ENCODE measurements around the gene PAPSS2. TPM values are rescaled to one million over a fixed set of nuclear protein-coding genes. Genes with fewer than 3 reads are reported as not detected.
"Not testable (repeated sequence)": the region's sequence is repeated elsewhere in the genome, so short reads cannot be mapped to it uniquely, and the experiment has no call there.

PAPSS2 gene
- 209 and 218 TPM in 2 replicates for total RNA-seq (2014; rRNA removed; shearing (Covaris generic))
- 105 and 143 TPM in 2 replicates for polyA plus RNA-seq (2014; cell fraction: nucleus; rRNA removed)

DNA sequence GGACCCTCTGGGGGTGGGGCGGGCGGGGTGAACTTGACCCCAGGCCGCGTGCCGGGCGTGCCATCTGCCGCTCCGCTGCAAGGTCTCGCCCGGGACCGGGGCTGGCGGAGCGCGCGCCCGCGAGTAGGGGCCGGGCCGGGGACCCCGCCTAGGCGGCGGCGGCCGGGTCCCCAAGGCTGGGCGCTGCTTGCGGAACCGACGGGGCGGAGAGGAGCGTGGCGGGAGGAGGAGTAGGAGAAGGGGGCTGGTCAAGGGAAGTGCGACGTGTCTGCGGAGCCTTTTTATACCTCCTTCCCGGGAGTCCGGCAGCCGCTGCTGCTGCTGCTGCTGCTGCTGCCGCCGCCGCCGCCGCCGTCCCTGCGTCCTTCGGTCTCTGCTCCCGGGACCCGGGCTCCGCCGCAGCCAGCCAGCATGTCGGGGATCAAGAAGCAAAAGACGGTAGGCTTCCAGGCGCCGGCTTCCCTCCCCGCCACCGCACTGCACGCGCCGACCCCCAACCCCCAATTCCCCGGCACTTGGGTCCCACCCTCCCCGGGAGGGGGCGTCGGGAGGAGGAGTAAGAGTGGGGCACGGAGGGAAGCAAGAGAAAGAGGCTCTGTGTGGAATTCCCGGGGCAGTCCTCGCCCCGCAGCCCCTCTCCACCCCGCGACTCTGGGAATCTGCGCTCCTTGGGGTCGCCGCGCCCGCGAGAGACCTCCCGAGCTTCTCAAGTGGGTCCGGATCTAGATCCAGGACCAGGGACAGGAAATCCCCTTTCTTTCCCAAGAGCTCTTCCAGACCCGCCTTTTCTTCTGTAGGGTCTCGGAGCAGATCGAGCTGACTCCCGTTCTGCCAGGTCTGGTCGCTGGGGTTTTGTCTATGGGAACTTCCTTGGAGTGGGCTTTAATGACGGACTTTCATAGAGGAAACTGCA lies at the start of gene PAPSS2:
Gene PAPSS2 (plus strand): TSS at position 308 of the 913 bp plus-strand sequence. CDS start 104 bp downstream, at position 412.
- peak; percentile 64 for DNase-seq (ENCODE audit: extremely low read depth, low read depth)

DNA sequence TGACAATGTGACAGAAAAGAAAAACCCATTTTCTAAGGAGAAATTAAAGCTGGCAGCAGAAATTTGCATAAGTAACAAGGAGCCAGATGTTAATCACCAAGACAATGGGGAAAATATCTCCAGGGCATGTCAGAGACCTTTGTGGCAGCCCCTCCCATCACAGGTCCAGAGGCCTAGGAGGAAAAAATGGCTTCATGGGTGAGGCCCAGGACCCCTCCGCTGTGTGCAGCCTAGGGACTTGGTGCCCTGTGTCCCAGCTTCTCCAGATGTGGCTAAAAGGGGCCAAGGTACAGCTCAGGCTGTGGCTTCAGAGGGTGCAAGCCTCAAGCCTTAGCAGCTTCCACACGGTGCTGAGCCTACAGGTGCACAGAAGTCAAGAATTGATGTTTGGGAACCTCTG lies 48.3 kb upstream of the PAPSS2 start:
- not testable (repeated sequence) for DNase-seq (ENCODE audit: extremely low read depth, low read depth)

DNA sequence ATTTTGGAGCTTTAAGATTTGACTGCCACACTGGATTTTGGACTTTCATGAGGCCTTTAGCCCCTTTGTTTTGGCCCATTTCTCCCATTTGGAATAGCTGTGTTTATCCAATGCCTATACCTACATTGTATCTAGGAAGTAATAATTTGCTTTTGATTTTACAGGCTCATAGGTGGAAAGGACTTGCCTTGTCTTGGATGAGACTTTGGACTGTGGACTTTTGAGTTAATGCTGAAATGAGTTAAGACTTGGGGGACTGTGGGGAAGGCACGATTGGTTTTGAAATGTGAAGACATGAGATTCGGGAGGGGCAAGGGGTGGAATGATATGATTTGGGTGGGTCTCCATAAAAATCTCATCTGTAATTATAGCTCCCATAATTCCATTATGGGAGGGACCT lies 47.6 kb upstream of the PAPSS2 start:
- no peak for DNase-seq (ENCODE audit: extremely low read depth, low read depth)

DNA sequence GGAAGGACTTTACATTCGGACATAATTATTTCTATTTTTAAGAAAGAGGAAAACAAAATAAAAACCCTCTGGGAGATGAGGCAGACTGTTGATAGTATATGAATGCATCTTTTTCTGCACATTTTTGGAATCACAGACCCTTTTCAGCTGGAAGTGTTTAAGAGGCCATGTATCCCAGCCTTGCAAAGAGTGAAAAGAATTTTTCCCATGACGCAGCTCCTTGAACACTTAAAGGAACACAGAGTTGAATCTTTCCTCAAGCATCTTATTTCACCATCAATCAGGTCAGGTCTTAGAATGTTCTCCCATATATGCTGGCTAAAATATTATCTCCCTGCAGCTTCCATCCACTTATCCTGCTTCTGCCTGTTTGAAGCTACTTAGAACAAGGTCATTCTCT lies 45.9 kb upstream of the PAPSS2 start:
- no peak for DNase-seq (ENCODE audit: extremely low read depth, low read depth)

DNA sequence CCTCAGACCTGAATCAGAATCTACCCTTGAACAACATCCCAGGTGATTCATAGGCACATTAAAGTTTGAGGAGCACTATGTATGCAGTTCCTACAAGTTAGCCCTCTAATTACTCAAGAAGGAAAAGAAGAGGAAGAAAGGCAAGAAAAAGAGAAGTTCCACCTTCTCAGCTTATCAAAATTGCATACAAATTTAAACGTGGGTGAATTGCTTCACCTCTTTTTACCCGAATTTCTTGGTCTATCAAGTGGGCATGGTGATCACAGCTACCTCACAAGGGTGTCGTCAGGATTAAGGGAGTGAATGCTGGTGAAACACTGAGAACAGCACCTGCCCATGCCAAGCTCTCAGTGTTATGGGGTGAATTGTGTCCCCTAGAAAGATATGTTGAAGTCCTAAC lies 43.8 kb upstream of the PAPSS2 start:
- DNase-seq (ENCODE audit: extremely low read depth, low read depth), result no peak

DNA sequence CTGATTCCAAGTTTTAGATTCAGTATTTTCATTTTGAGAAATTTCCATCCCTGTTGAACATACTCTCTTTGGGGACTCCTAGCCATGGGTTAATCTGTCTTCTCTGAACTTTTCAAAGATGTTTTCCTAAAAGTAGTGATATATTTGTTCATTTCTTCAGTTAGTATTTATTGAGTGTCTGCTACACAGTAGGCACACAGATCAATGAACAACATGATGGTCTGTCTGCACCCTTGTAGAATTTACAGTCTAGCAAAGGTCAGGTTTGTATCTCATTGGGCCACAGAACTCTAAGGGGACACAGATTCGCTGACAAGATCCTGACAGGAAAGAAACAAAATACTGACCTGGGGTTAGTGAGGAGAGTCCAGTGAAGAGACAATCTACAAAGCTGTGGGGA lies 42.2 kb upstream of the PAPSS2 start:
- DNase-seq (ENCODE audit: extremely low read depth, low read depth), result no peak

DNA sequence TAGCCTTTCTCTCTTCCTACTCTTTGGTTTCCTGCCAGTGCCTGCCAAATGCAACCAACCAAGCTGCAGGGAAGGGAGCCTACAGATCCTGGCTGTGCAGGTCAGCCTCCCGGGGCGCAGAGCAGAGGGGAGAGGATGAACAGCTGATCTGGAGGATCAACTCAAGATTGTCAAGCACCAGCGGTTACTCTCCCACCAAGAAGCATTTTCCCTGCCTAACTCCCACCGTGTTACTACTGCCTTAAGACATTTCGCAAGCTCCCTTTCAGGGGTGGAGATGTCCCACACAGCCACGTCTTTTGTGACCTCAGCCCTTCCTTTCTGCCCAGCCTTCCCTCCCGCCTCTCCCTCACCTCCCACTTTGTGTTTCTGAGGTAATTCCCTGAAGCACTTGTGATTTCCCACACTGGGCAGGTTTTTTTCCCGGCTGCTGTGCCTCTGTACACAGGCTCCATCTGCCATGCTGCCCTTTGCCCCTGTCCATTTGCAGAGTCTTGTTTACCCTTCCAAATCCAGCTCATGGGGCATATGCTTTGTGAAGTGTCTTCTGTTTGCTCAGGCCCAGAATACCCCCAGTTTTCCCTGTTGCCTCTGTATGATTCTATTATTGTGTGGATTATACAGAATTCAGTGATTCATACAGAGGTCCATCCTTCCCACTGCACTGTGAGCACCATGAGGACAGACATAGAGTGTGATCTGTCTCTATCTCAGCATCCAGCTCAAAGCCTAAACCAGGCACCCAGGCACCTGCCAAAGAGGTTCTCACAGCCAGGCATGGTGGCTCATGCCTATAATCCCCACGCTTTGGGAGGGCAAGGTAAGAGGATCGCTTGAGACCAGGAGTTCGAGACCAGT lies 40.9 kb upstream of the PAPSS2 start:
- no peak for DNase-seq (ENCODE audit: extremely low read depth, low read depth)

DNA sequence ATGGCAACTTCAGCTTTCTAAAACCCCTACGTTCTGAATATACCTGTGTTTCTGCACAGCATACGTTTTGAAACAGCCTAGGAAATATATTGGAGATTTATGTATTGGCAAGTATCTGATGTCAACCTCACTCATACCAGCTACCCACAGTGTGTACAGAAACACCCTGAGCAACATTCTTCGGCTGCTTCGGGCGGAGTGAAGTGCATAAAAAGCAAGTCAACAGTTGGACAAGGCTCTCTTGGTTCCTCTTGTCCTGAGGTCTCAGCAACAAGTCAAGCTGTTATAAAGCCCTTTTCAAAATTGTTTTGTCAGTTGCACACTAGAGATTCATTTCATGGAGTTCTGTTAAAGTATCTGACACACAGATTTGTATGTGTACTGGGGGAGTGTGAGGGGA lies 40.0 kb upstream of the PAPSS2 start:
- no peak for DNase-seq (ENCODE audit: extremely low read depth, low read depth)

DNA sequence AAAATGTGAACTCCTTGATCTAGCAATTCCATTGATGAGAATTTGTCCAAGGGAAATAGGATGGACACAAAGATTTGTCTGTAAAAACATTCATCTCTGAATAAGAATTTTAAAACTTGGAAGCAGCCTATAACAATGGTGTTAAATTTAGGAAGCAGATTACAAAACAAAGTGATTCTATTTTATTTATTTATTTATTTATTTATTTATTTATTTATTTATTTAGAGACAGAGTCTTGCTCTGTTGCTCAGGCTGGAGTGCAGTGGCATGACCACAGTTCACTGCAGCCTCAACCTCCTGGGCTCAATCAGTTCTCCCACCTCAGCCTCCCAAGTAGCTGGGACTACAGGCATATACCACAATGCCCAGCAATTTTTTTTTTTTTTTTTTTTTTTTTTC lies 38.2 kb upstream of the PAPSS2 start:
- DNase-seq (ENCODE audit: extremely low read depth, low read depth), result not testable (repeated sequence)

DNA sequence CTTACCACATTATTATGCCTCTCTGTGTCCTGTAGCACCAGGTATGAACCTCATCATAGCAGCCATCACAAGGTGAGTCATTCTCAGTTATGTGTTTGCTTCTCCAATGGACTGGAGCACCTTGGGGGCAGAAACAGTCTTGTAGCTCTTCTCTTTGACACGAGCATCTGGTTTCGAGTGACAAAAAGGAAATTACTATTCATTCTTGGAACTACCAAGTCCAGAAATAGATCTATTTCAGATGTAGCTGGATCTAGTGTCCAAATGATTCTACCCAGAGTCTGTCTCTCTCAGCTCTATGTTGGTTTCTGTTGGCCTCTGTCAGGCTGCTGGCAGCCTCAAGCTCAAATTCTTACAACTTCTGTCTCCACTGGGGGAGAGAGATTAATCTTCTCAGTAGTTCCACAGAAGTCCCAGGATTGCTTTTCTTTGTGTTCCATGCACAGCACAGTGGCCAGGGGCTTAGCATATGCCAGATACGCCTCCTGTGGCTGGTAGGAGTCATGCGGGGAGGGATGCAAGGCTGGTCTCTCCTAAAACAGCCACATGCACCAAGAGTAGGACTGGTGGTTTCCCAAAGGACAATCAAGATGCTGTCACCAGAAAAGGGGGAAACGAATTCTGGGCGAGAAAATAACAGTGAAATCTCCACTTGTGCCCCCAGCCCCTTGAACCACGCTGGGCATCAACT lies 37.2 kb upstream of the PAPSS2 start:
- no peak for DNase-seq (ENCODE audit: extremely low read depth, low read depth)

DNA sequence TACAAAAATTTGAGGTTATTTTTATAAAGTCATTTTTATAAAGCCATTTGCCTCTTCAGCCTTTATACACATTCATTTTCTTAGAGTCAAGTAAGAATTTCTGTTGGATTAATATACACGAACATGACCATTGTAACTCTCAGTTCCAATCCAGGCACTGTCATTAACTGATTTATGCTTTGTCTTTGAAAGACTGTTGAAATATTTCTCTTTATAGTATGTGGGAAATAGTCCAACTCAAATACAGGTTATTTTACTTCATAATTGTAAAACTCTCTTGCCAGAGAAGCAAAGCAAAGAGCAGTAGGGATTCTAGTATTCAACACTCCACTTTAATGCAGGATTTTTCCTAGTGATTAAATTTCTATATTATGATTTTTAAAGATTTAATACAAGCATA lies 36.5 kb upstream of the PAPSS2 start:
- DNase-seq (ENCODE audit: extremely low read depth, low read depth), result no peak

DNA sequence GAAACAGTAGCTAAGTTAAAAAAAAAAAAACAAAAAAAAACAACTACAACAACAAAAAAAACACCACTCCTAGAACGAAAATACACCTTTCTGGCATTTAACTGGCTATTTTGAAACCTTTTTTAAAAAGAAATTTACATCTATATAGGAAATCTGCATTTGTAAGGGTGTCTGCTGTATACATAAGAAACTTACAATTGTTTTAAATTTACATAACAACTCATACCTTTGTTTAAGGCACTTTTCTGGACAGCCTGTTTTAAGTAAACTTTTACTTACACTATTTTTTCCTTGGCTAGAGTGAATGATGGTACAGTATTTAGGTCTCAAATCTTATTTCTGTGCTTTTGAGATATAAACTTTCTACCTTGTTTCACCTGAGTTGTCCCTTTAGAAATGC lies 34.0 kb upstream of the PAPSS2 start:
- no peak for DNase-seq (ENCODE audit: extremely low read depth, low read depth)

DNA sequence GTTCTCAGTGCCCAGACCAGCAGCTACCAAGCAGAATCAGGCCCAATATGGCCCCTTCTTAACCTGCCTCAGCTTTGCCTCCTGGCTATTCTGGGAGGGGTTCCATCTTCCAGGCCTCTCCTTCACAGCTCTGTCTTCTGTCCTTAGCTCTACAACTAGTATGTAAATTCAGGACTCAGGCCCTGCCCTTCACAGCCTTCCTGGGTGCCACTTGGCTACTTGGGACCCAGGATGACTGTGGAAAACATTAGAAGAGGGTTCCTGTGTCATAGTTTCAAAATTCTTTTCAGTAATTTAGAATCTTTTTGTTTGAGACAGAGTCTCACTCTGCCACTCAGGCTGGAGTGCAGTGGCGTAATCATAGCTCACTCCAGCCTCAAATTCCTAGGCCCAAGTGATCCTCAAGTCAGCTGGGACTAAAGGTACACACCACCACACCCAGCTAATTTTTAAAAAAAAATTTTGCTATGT lies 33.2 kb upstream of the PAPSS2 start:
- DNase-seq (ENCODE audit: extremely low read depth, low read depth), result no peak

DNA sequence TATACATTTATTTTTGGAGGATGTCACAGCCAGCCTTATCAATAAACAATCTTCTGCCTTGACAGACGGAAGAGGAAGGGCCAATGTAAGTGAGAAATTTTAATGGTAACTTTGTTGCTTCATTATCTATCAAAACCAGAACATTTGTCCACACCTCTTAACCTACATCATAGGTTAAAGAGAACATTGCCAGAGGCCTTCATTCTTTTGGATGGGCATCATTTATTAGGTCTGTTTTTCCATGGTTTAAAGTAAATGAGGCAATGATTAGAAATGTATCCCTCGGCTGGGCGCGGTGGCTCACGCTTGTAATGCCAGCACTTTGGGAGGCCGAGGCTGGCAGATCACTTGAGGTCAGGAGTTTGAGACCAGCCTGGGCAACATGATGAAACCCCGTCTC lies 29.5 kb upstream of the PAPSS2 start:
- DNase-seq (ENCODE audit: extremely low read depth, low read depth), result no peak

DNA sequence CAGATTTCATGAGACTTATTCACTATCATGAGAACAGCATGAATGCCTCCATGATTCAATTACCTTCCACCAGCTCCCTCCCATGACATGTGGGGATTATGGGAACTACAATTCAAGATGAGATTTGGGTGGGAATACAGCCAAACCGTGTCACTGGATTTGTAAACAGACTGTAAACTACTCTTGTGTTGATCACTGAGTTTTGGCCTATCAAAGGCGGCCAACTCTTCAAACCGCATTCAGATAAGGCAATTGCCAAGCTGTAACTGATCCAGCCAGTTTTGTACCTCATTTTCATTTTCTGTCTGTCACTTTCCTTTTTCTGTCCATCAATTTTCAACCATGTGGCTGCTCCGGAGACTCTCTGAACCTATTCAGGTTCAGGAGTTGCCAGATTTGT lies 27.2 kb upstream of the PAPSS2 start:
- no peak for DNase-seq (ENCODE audit: extremely low read depth, low read depth)

DNA sequence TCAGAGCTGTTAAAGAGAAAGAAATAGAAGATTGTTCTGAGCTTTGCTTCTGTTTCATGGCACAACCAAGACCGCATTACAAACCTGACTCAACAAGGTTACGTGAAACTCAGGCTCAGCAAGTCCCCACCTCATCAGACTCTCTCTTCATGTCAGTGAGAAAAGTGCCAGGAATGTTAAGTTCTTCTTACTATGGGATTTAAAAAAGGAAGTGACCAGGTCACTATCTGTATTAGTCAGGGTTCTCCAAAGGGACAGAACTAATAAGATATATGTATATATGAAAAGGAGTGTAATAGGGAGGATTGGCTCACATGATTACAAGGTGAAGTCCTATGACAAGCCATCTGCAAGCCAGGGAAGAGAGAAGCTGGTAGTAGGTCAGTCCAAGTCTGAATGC lies 25.4 kb upstream of the PAPSS2 start:
- no peak for DNase-seq (ENCODE audit: extremely low read depth, low read depth)

DNA sequence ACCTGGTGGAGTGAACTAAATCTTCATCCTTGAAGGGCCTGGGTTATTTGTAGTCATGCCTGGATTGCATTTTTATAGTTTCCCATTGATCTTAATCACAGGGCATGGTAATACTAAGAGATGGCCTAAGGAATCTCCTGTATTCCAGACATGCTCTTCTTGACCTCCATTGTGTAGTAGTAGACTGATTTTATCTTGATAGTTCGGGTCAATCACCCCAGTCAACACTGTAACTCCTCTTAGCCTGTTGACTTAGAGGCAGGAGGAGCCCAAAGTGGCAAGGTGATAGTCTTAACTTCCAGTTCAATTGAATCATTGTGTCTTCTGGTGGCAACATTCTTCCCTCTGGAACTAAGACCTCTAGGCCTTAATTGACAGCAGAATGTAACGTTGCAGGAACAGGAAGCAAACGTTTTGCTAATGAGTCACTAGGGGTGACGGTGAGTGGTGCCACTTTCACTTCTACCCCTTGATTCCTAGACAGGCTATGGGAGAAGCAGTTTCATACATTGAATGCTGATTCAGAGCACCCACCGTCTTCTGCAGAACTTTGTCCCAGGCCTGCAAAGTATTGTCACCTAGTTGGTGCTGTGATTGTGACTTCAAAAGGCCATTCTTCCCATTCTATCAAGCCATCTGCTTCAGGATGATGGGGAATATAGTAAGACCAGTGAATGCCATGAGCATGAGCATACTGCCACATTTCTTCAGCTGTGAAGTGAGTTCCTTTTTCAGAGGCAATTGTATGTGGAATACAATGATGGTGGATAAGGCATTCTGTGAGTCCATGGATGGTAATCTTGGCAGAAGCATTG lies 24.0 kb upstream of the PAPSS2 start:
- peak; percentile 65 for DNase-seq (ENCODE audit: extremely low read depth, low read depth)

DNA sequence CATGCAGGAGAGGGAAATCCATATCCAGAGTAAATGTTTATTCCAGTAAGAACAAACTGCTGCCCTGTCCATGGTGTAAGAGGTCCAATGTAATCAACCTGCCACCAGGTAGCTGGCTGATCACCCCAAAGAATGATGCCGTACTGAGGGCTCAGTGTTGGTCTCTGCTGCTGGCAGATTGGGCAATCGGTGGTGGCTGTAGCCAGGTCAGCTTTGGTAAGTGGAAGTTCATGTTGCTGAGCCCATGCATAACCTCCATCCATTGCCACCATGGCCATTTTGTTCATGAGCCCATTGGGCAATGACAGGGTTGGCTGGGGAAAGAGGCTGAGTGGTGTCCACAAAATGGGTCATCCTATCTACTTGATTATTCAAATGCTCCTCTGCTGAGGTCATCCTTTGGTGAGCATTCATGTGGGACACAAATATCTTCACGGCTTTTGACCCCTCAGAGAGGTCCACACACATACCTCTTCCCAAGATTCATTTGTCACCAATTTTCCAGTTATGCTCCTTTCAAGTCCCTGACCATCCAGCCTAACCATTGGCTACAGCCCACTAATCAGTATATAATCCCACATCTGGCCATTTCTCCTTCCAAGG lies 23.3 kb upstream of the PAPSS2 start:
- DNase-seq (ENCODE audit: extremely low read depth, low read depth), result no peak

DNA sequence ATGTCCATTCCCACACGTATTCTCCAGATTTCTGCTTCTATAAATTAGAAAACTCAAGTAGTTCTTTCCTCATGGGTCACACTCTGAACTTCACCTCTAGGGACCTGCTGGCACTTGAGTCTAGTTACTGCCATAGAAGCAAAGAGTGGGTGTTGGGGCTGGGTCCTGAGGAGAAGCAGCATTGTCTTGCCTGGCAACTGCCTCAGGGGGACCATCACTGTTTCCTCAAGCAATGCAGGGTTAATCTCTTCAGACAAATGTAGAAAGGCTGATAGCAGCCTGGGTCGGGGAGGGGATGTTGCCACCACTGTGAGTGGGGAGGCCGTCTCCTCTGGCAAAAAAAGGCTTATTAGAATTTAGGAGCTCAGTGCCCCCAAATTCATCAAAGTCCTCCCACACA lies 20.2 kb upstream of the PAPSS2 start:
- DNase-seq (ENCODE audit: extremely low read depth, low read depth), result no peak

DNA sequence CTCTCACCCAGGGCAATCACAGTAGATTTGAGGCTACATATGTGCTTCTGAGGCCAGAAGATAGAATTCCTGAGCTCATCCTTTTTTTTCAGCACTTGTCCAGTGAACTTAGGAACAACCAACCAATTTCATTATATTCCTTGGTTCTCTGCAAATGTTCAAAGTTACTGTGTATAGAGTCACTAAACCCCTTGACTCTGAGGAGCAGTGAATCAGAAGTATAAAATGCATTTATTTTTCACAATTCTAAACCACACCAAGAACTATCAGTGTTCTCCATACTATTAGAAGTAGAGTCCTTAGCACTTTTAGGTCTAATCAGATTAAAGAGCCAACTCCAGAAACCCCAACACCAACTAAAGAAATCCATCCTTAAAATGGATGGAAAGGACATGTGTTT lies 19.6 kb upstream of the PAPSS2 start:
- no peak for DNase-seq (ENCODE audit: extremely low read depth, low read depth)

Measured in NCI-H460 (cell line).